LNCaP clone FGC (cell line): ENCODE data around the gene UGT2B7.
"Not testable (repeated sequence)": the region's sequence is repeated elsewhere in the genome, so short reads cannot be mapped to it uniquely, and the experiment has no call there.

ENCODE experiments used
- DNase-seq: peaks from one replicate; pipeline ENCODE4 v3.0.0-alpha.2; 2011; ENCODE audit warnings: low read depth
- H3K4me3 ChIP-seq: 2 replicates; pipeline ENCODE4 v1.5.1; 2011; ENCODE audit warnings: mild to moderate bottlenecking, low read depth, low read length, control low read depth
- TF ChIP-seq, protein P1 (sequence below): IDR thresholded peaks from 2 replicates; pipeline ENCODE4 v1.5.1; 2012; ENCODE audit warnings: mild to moderate bottlenecking; ENCODE audit not compliant: control insufficient read depth, insufficient read depth; ENCODE audit errors: extremely low read depth

UGT2B7 gene

DNA sequence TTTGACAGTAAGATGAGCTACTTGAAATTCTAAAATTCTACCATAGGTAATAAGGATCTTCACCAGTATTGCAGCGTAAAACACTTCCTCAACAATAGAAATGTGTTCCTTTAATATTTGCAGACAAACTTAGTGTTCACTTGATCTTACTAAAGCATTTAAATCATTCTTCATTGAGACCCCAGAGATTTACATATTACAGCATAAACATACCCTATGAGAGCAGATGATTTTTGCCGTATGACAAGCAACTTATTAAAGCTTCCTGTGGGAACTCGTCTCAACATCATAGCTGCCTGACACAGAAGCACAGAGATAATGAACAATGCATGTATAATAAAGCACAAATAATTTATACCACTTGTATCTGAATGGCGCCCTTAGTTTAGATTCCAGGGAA lies 3.6 kb downstream of the UGT2B7 start:
- no peak overlapping the region for H3K4me3 ChIP-seq
- TF ChIP-seq, protein P1, sequence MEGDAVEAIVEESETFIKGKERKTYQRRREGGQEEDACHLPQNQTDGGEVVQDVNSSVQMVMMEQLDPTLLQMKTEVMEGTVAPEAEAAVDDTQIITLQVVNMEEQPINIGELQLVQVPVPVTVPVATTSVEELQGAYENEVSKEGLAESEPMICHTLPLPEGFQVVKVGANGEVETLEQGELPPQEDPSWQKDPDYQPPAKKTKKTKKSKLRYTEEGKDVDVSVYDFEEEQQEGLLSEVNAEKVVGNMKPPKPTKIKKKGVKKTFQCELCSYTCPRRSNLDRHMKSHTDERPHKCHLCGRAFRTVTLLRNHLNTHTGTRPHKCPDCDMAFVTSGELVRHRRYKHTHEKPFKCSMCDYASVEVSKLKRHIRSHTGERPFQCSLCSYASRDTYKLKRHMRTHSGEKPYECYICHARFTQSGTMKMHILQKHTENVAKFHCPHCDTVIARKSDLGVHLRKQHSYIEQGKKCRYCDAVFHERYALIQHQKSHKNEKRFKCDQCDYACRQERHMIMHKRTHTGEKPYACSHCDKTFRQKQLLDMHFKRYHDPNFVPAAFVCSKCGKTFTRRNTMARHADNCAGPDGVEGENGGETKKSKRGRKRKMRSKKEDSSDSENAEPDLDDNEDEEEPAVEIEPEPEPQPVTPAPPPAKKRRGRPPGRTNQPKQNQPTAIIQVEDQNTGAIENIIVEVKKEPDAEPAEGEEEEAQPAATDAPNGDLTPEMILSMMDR = no peak

DNA sequence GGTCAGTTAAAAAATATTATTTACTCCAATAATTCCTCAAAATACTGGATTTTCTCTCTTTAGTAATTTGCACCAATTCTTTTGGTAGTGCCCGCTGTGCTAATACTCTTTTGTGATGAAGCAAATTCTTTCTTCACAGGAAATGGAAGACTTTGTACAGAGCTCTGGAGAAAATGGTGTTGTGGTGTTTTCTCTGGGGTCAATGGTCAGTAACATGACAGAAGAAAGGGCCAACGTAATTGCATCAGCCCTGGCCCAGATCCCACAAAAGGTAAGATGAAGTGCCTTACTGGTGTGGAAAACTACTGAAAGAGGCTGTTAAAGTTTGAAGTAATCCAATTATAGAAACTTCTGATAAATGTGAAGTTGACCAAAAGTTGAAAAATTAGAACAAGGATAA lies 6.4 kb downstream of the UGT2B7 start:
- H3K4me3 ChIP-seq, DNase-seq: not testable (repeated sequence)

More for the DNA sequence above, 3.6 kb downstream of the UGT2B7 start:
- DNase-seq = no peak

DNA sequence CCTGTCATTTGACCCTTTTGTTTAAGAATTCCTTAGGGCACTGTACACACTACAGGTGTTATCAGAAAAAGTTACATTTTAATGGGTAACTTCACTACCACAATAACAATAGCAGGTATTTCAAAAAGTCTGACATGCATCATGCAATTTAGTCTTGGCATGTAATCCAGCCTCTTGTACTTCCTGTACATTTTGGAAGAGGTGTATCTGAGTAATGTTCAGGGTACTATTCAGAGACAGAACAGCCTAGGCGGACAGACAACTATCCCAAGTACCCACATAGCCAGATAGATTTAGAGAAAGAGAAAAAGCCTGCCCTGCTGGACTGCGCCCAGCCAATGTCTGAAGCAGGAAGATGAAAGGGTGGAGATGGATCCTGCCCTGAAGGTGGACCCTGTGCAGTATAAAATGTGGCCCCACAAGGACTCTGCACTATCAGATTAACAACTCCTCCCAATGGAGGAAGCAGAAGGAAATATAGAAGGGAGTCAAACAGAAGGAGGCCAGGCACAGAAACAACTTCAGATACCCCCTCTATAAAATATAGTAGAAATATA lies 8.5 kb downstream of the UGT2B7 start:
- no peak overlapping the region for H3K4me3 ChIP-seq
- DNase-seq = no peak
- TF ChIP-seq, protein P1 = no peak

DNA sequence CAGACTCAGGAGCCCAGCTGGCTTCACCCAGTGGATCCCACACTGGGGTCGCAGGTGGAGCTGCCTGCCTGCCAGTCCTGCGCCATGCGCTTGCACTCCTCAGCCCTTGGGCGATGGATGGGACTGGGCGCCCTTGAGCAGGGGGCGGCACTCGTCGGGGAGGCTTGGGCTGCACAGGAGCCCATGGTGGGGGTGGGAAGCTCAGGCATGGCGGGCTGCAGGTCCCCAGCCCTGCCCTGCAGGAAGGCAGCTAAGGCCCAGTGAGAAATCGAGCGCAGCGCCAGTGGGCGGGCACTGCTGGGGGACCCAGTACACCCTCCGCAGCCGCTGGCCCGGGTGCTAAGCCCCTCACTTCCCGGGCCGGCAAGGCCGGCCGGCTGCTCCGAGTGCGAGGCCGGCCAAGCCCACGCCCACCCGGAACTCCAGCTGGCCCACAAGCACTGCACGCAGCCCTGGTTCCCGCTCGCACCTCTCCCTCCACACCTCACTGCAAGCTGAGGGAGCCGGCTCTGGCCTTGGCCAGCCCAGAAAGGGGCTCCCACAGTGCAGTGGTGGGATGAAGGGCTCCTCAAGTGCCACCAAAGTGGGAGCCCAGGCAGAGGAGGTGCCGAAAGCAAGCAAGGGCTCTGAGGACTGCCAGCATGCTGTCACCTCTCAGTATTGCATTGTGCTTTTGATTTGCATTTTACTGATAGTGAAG lies 19.0 kb downstream of the UGT2B7 start:
- DNase-seq, H3K4me3 ChIP-seq: not testable (repeated sequence)

DNA sequence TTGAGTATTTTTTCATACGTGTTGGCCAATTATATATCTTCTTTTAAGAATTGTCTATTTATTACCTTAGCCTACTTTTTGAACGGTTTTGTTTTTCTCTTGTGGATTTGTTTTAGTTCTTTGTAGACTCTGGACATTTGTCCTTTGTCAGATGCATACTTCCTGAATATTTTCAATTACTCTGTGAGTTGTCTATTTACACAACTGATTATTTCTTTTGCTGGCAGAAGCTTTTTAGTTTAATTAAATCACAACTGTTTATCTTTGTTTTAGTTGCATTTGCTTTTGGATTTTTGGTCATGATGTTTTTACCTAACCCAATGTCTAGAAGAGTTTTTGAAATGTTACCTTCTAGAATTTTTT lies 19.6 kb downstream of the UGT2B7 start:
- no peak for DNase-seq
- H3K4me3 ChIP-seq = no peak overlapping the region
- TF ChIP-seq, protein P1 = no peak

DNA sequence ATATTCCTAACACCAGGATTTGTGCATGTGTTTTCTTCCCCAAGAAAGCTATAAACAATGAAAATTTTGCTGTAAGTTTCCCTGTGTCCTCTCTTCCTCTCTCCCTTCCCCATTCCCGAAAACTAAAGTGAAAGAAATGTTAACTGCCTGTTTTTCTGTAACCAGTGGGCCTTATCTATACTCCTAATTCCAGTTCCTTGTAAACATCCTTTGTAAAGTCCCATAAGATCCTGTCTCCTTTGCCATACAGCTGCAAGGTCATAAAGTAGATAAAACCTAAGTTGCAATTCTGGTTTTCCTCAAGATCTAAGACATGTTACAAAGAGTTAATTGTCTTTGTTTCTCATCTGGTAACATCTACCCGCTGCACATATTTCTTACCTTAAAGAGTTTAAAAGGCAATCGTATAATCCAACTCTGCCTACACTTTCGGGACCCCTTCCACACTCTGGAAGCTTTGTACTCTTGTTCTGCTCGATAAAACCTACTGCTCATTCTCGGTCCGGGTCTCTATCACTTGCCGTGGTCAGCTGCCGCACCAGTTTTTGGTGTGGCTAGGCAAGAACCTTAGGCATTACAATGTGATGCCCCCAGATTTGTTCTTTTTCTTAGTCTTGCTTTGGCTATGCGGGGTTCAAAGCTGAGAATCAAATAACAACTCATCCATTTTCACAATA lies 20.5 kb downstream of the UGT2B7 start:
- TF ChIP-seq, protein P1 = no peak

DNA sequence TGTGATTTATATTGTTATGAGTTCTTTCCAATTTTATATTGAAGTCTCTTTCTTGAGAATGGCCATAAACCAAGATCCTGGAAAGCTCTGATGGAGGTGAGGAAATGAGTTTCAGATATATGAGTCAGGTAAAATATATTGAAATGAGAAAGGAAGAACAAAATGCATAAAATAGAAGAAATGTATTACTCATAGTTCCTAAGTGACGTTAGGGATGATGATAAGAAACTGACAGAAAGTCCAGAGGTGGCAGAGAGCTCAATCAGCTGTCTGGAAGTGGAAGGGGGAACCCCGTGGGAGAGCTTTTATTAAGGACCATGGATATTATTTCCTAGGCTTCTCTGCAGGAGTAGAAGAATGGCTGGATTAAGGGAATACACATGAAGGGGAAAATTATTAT lies 24.6 kb downstream of the UGT2B7 start:
- TF ChIP-seq, protein P1 = no peak
- no peak for DNase-seq
- no peak overlapping the region for H3K4me3 ChIP-seq

More for the DNA sequence above, 20.5 kb downstream of the UGT2B7 start:
- no peak overlapping the region for H3K4me3 ChIP-seq
- no peak for DNase-seq

DNA sequence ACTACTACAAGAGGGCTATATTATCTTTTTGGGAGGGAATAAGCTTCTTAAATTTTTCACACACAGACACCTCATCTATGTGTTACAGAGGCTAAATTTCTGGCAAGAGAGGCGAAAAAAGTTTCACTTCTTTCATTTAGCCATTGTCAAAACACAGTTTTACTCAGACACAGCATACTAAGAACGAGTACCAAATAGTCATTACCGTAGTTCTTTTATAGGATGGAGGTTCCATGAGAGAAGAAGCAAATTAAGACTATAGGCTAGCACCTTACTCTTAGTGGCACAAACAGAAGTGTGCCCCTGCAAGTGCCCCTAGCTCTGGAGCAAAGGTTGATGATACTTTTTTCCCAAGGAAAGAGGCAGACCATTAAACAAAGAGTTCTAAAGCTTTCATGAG lies 26.2 kb downstream of the UGT2B7 start:
- no peak for DNase-seq
- H3K4me3 ChIP-seq = no peak overlapping the region
- TF ChIP-seq, protein P1 = no peak
